NCI-H345 treated with DMSO at 0.1 percent for 48 hours (cell line): ENCODE measurements around the gene CCDC38.

Experiments used
- DNase-seq: peaks from one replicate; lab custom pipeline; 2025; ENCODE audit not compliant: unreplicated experiment; lab: John Stamatoyannopoulos, UW

CCDC38 gene

DNA sequence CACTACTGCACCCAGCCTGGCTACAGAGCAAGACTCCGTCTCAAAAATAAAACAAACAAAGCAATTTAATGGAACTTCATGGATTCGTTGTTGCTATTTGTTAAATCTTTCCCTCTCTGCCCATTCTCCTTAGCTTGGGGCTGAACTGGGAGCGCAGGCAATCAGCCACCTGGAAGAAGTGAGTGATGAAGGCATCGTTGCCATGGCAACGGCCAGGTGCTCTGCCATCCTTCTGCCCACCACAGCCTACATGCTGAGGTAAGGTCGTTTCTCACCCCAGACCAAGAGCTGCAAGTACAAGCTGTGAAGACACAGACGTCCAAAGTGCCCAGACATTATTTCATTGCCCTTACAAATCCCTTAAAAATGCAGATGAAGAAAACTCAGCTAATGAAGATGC lies 19.8 kb upstream of the CCDC38 start:
- DNase-seq: no peak

DNA sequence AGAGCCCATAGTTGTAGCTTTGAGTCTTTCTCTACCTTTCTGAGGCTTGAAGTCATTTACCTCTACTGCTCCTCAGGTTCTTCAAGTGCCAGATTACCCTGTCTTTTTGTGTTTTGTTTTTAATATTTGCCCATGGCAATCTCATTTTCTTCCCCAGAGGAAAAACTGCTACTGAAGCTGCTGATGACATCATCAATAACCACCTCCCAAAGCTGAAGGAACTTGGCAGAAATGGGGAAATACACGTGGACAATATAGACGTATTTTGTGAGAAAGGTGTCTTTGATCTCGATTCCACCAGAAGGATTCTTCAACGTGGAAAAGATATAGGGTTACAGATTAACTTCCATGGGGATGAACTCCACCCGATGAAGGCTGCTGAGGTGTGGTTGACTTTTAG lies 17.8 kb upstream of the CCDC38 start:
- no peak for DNase-seq

DNA sequence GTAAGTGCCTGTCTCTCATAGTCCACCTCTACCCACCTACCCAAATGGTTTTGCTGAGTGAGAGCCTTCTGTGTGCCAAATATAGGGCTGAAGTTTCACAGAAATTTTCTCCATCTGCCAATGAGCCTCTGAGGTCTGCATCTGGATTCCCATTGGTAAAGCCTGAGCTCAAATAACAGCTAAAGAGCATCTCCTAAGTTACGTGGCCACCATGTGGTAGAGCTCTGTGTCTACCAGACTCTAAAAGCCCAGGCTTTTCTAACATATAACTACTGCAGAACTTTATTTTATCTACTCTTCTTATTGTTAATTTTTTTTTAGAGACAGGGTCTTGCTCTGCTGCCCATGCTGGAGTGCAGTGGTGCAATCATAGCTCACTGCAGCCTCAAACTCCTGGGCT lies 16.7 kb upstream of the CCDC38 start:
- DNase-seq: peak; percentile 17

DNA sequence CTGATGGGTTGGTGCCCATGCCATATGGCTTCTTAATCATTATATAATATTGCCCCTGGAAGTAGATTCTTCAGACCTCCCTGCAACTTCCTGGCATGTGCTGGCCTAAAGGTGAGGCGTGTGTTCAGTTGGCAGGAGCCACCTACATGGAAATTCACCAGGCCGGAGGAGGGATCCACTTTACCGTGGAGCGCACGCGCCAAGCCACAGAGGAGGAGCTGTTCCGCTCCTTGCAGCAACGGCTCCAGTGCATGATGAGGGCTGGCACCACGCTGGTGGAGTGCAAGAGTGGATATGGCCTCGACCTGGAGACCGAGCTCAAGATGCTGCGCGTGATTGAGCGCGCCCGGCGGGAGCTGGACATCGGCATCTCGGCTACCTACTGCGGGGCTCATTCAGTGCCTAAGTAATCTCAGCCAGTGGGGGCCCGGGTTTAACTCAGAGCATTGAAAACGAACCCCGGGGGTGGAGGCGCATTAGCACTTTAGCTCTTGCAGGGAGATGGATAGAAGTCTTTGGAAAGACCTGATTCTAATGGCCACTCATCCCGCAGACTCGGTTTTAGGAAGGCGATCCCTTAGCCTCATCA lies 14.2 kb upstream of the CCDC38 start:
- no peak for DNase-seq

DNA sequence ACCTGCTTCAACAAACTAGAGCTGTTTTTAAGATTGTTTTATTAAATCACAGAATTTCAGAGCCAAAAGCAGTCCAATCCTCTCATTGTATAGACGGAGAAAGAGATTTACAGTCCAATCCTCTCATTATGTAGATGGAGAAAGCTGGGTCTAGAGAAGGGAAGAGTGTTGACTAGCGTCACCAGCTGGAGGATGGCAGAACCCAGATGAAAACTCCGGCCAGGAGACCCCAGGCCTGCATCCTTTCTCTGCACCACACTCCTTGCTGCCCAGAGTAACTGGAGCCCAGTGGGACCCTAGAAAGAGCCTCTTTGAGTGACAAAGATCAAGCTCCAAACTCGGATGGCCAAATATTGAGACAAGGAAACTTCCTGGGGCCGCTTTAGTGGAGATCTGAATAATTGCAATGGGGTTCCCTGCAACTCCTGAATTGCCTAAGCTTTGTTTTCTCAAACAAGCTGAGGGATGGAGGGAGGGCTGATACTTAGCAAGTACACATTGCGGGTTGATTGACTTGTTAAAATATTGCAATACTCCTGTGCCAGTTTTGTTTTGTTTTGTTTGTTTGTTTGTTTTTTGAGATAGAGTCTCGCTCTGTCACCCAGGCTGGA lies 13.2 kb upstream of the CCDC38 start:
- DNase-seq: no peak

DNA sequence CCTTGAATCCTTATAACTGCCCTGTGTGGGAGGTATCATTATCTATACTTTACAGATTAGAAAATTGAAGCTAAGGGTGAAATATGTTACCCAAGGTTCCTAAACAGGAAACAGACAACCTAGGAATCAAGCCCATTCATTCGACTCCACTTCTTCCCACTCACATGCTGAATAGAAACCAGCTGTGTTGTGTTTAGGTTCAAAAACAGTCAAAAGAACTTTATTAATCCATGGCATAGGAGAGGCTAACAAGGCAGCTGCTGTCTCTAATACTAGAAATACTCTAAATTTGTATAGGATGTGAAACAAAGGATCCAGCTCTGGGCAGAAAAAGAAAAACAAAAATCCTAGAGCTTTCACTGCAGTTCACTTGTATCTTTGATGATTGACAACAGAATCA lies 10.6 kb upstream of the CCDC38 start:
- DNase-seq: no peak

DNA sequence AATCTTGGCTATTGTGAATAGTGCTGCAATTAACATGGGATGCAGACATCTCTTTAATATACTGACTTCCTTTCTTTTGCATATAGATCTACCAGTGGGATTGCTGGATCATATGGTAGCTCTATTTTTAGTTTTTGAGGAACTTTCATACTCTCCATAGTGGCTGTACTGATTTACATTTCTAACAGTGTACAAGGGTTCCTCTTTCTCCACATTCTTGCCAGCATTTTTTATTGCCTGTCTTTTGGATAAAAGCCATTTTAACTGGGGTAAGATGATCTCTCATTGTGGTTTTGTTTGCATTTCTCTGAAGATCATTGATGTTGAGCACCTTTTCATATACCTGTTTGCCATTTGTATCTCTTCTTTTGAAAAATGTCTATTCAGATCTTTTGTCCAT lies 9.1 kb upstream of the CCDC38 start:
- no peak for DNase-seq

DNA sequence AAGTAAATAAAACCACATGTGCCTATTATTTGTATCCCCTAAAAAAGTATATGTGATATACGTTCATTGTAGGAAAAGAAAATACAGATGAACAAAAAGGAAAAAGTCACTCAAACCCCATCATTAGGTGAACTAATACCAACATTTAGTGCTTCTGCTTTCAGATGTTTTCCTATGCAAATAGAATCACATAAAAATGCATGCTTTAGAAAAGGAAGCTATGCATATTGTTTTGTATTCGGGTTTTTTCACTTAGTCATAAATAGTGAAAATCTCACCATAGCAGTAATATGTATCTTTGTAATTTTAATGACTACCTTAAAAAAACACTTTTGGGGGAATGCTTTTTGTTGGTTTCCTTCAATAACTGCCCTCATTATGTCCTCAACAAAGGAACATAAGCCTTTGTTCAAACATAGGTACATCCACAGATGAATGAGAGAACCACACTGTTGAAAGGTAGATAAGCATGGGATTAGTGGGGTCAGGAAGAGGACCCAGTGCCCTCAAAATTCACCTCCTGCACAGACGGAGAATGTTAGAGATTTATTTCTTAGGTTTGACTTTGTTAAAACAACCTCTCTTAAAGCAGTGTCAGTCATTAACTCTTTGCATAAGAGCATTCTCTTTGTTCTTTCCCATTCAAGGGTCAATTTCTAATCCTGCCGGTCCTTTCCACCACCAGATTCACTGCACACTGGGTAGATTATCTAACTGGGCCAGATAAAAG lies 7.2 kb upstream of the CCDC38 start:
- DNase-seq: no peak

DNA sequence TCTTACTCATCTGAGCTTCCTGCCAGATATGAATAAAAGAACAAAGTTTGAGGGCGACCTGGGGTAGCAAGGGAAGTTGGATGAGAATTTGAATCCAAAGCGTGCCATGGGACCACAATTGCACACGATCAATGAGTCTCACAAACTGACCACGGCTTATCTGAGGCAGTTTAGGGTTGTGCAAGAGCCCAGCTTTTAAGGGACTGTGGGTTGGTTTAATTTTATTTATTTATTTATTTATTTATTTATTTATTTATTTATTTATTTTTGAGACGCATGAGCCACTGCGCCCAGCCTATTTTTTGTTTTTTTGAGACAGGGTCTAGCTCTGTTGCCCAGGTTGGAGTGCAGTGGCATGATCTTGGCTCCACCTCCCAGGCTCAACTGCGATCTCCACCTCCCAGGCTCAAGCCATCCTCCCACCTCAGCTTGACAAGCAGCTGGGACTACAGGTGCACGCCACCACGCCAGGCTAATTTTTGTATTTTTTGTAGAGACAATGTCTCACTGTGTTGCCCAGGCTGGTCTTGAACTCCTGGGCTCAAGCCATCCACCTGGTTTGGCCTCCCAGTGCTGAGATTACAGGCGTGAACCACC lies 1.8 kb upstream of the CCDC38 start:
- DNase-seq: no peak

DNA sequence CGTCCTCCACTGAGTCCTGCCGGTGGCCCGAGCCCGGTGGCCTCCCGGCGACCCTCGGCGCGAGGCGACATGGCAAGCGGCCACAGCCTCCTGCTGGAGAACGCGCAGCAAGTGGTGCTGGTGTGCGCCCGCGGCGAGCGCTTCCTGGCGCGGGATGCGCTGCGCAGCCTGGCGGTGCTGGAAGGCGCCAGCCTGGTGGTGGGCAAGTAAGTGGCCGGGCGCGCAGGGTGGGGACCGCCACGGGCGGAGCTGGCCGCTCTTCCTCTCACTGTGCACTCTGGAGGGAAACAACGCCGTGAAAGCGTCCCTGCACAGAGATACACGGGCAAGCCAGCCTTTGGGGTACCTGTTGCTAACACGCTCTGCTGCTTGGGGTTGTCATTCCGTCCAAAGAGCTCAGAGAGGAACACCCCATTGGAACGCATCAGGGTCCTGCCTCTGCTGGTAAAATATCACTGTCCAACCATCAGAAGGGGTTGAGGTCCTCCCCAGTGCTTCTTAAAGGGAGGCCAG lies 972 bp upstream of the CCDC38 start, which contains the start of gene AMDHD1:
Gene AMDHD1, plus strand, starts transcription at position 2 of the 513 bp plus-strand sequence. Its CDS starts 68 bp downstream, at position 70.
- peak; percentile 30 for DNase-seq

DNA sequence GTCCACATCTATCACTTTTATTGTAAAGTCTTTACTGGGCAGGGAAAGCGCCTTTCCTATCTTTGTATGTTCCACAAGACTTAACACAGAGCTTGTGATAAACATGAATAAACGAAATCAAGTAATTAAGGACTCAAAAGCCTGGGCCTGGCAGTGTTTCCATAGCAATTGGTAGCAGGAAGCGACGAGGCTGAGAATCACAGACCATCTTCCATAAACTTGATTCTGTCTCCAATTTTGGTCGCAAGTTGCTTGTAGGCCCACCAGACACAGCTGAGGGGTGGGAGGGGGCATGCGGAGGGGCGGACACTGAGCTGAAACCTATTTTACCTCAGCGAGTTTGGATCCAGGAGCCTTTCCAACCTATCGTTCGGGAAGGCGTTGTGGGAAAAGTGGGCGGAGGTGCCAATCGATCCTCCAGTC lies 302 bp downstream of the CCDC38 start:
- peak; percentile 37 for DNase-seq

DNA sequence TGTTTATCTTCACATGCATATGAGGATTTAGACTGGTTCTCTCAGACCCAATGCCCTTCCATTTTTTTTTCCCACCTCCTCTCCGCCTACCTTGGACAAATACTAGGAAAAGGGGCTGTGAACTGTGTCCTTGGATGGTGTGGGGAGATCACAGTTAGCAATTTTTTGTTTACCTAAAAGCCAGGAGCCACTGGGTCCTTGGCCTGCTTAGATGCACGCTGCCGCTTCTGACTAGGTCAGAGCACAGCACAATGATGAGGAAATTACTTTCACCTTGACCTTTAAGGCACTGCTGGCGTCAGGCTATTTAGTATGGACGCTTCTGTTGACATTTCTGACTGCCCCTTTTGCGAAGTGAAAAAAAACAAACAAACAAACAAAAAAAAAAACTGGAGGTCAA lies 1.9 kb downstream of the CCDC38 start:
- DNase-seq: no peak

DNA sequence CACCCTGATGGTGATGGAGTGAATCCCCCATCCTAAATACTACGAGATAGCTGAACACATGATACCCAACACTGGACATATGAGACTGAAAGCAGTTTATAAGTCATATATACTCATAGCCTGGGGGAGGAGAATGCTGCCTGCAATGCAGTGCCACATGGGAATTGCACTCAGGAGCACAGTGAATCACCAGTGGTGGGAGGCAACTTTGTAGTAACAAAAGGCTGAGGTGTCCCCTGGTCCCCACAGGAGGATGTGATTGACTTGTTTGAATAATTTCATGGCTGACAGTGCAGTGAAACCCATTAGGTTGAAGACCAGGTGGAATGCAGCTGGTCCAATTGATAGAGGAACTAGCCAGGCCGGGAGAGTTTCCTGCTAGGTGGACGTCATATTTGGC lies 20.2 kb downstream of the CCDC38 start:
- DNase-seq: no peak

DNA sequence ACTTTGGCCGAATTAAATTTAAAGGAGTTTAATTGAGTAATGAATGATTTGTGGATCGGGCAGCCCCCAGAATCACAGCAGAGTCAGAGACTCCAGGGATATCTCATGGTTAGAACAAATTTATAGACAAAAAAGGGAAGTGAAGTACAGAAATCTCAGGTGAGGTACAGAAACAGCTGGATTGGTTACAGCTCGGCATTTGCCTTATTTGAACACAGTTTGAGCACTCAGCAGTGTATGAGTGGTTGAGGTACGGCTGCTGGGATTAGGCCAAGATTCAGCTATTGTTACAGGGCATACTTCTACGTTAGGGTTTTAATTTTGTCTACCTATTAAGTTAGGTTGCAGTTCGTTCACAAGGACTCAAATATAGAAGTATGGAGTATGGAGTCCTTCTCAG lies 23.3 kb downstream of the CCDC38 start:
- DNase-seq: no peak

DNA sequence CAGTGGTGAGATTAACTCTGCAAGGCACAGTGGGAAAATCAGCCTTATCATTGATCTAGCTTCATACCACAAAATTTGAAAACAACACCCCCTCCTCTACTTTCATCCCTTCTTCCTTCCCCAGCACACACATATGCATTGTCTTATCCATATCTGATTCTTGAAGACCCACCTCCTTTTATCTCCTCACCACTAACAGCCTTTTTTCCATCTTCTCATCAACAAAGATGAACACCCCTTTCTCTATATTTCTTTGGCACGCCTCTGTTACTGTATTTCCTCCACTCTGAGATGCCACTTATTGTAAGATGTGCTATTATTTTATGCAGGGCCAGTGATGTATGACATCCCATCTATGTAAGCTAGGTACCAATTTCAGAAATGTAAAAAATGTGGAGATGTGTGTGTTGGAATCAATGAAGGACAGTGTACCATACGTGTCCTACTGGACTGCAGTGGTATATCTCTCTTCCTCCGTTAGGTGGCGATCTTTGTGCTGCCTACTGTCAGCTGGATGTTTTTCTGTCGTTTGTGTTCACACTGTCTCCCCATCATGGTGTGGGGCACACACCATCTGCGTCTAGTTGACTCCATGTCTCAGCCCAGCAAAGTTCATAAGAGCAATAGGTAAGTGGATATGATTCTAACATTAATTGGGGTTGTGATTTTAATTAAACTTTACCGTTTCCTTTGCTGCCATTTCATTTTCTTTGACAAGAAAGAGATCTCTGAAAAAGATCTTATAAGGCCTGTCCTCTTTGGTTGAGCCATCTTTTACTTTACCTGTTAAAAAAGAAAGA lies 24.0 kb downstream of the CCDC38 start:
- peak; percentile 52 for DNase-seq

DNA sequence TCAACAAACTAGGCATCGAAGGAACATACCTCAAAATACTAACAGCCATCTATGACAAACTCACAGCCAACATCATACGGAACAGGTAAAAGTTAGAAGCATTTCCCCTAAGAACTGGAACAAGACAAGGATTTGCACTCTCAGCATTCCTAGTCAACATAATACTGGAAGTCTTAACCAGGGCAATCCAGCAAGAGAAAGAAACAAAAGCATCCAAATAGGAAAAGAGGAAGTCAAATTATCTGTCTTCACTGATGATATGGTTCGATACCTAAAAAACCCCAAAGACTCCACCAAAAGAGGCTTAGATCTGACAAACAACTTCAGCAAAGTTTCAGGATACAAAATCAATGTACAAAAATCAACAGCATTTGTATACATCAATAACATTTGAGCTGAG lies 32.5 kb downstream of the CCDC38 start:
- DNase-seq: no peak

DNA sequence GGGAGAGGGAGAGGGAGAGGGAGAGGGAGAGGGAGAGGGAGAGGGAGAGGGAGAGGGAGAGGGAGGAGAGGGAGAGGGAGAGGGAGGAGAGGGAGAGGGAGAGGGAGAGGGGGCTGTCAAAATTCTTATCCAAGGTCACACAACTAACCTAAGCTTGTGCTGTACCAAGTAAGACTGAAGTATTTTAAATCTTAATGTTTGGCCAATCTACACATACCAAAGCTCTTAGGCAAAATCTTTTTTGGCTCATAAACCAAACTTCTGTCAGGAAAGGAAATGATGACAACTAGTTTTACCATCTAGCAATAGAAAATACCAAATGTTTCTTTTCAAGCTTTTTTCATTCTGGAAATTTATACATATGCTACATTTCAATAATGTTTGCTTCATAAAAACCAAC lies 33.8 kb downstream of the CCDC38 start:
- DNase-seq: no peak

DNA sequence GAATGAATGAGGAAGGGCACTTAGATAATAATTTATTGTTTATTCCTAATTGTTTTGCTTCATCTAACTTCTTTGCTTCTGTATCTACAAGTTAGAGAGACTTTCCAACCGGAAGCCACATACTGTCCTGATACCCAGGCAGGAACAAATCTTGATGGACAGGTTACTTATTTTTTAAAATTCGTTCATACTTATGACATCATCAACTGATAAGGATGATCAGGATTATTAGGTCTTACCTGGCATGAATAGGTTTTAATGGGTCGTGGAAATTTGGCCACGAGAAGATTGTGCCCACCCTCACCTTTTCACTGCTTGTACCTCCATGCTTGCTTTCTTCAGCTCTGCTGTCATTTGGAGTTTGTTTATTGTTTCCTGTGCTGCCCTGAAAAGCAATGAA lies 44.3 kb downstream of the CCDC38 start:
- DNase-seq: no peak

DNA sequence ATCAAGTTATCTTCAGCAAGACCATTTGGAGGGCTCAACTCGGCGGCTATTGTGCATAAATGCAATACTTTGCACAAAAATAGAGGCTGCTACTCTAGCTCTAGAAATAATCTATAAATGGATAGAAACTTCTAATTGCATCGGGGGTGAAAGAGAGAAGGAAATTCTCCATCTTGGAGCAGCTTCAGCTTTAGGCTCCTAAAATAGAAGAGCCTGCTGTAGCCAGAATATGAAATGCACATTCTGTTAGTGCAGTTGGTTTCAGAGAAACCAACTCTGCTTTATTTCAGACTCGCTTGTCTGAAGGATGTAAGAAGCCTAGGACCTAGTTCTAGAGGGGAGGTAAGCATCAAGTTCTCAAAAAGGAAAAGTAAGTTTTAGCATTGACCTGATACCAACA lies 45.6 kb downstream of the CCDC38 start:
- DNase-seq: no peak

DNA sequence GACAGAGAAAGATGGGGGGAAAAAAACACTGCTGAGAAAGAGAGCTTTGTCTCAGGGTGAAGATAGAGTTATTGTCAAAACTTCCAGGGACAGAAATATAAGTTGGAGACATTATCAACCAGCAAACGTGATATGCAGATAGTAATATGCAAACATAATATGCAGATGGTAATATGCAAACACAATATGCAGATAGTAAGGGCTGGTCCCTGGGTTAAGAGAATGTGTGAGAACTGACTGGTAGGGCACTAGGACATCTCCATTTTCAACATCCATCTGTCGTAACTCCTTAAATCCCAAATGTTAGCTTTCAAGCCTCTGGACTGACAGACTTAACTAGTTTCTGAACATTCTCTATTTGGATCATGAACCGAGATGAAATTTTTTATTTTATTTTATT lies 51.5 kb downstream of the CCDC38 start:
- no peak for DNase-seq

DNA sequence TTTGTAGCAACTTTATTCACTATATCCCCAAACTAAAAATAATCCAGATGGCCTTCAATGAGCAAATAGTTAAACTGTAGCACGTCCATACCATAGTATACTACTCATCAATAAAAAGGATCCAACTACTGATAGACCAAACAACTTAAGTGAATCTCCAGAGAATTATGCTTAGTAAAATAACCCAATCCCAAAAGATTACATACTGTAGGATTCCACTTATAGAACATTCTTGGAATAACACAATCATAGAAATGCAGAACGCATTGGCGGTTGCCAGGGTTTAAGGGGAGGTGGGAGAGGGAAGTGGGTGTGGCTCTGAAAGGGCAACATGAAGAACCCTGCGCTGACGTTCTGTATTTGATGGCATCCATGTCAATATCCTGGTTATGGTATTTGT lies 55.1 kb downstream of the CCDC38 start:
- DNase-seq: no peak
